Testis (tissue), 3 donors: Measurements from ENCODE around the gene GLDN. TPM values are rescaled to one million over a fixed set of nuclear protein-coding genes. Genes with fewer than 3 reads are reported as not detected.
A peak's percentile ranks its signal among the peaks of the same experiment; 100 is the strongest.

ENCODE experiments used
- DNase-seq: peaks from one replicate; pipeline ENCODE4 v3.0.0-alpha.2; 2019
- H3K27ac ChIP-seq, 2 donors: fragments of 200-600 bp; sonication (generic); one replicate each; pipeline ENCODE4 v1.5.1; 2019
- H3K27me3 ChIP-seq: fragments of 200-600 bp; sonication (generic); one replicate; pipeline ENCODE4 v1.5.1; 2019
- H3K36me3 ChIP-seq: fragments of 200-600 bp; sonication (generic); one replicate; pipeline ENCODE4 v1.5.1; 2017; ENCODE audit warnings: low read depth; ENCODE audit errors: missing control alignments
- H3K4me1 ChIP-seq: fragments of 200-600 bp; sonication (generic); one replicate; pipeline ENCODE4 v1.5.1; 2019
- H3K4me3 ChIP-seq, 2 donors: fragments of 200-600 bp; sonication (generic); one replicate each; pipeline ENCODE4 v1.5.1; 2017 to 2019
- H3K9me3 ChIP-seq: fragments of 200-600 bp; sonication (generic); one replicate; pipeline ENCODE4 v1.5.1; 2017
- CTCF ChIP-seq, 3 experiments: fragments of 450-650 bp in 2 of 3; fragments of 200-600 bp in 1 of 3; sonication (generic) in 1 of 3; IDR thresholded peaks; one replicate each; pipeline ENCODE4 v1.5.1; 2016 to 2019; ENCODE audit warnings: antibody characterized with exemption in 3 of 3, mild to moderate bottlenecking in 2 of 3, moderate library complexity in 1 of 3
- POLR2A ChIP-seq: fragments of 450-650 bp; IDR thresholded peaks from one replicate; pipeline ENCODE4 v1.6.1; 2017; ENCODE audit warnings: antibody characterized with exemption, mild to moderate bottlenecking, moderate library complexity
- WGBS, 2 donors: methylation state at CpG; one replicate each; pipeline ENCODE4 v1.1.5; 2018; 5-methylcytosine and 5-hydroxymethylcytosine counted together
- intact Hi-C: fragments of 100-400 bp; cut with DNase I; formaldehyde crosslinking; loops from one replicate; pipeline ENCODE4 v1.15.1; 2023; ENCODE audit warnings: low total_unique reads
- polyA plus RNA-seq: library from polyadenylated mRNA; stranded (reverse); fragments of 350-450 nt; fragmentation: Illumina TruSeq; extraction: RNeasy Lipid Tissue Mini Kit (QIAGEN cat#74804); gene quantifications from one replicate; pipeline ENCODE4 v1.2.3, GENCODE V29; 2014; ENCODE audit warnings: low read depth, low replicate concordance; ENCODE audit not compliant: insufficient read depth
- total RNA-seq, 2 donors: library from RNA; depleted of rRNA; stranded (reverse); fragments of >200 nt; gene quantifications; one replicate each; pipeline ENCODE4 v1.2.3, GENCODE V29; 2016

The GLDN gene
- total and polyA plus RNA-seq, 3 donors from 2014 or later = 0.37 to 1.3 (median 0.61) TPM

GRCh38 chr15:51321316-51321715, 20.1 kb upstream of the GLDN start:
- Histone ChIP-seq H3K27me3 (no peaks in the 10 kb centered on the region), H3K27ac (no peak overlapping the region), H3K4me1 (peaks cover 13% of the 10 kb centered on the region), H3K36me3 (no peaks in the 10 kb centered on the region), H3K9me3 (no peaks in the 10 kb centered on the region), H3K4me3 (no peak overlapping the region)
- TF ChIP-seq CTCF (IDR thresholded peaks at IDR 0.05) (no peak), POLR2A (no peak)
- intact Hi-C loops = no loop called here
- 82 to 85% methylated on average over 4 of the region's 4 CpGs for WGBS, 2 donors
- DNase-seq = no peak

GRCh38 chr15:51322621-51323296, 18.7 kb upstream of the GLDN start:
- DNase-seq = no peak
- Histone ChIP-seq H3K27ac (peak overlapping the region in 1 of 2 donors; percentile 41), H3K9me3 (no peaks in the 10 kb centered on the region), H3K27me3 (no peaks in the 10 kb centered on the region), H3K4me3 (no peak overlapping the region), H3K36me3 (no peaks in the 10 kb centered on the region), H3K4me1 (peaks cover 13% of the 10 kb centered on the region)
- TF ChIP-seq POLR2A (no peak), CTCF (IDR thresholded peaks at IDR 0.05) (no peak)
- intact Hi-C loops = no loop called here
- WGBS, 2 donors = 73 to 96% methylated on average over 1 of the region's 1 CpG

- intact Hi-C loops = no loop called here
- DNase-seq = no peak
- Histone ChIP-seq H3K9me3 (no peaks in the 10 kb centered on the region), H3K27me3 (no peaks in the 10 kb centered on the region), H3K4me3 (no peak overlapping the region), H3K4me1 (peaks cover 13% of the 10 kb centered on the region), H3K27ac (peak overlapping the region in 1 of 2 donors; percentile 29), H3K36me3 (no peaks in the 10 kb centered on the region)
- no peak for TF ChIP-seq POLR2A
- TF ChIP-seq CTCF (IDR thresholded peaks at IDR 0.05) = no peak
- whole genome bisulfite sequencing, 2 donors = 76 to 79% methylated on average over 7 of the region's 7 CpGs
These were observed 17.7 kb upstream of the GLDN start for GRCh38 chr15:51323749-51324148.

GRCh38 chr15:51325167-51325566, 16.3 kb upstream of the GLDN start:
- TF ChIP-seq CTCF (IDR thresholded peaks at IDR 0.05) = no peak
- TF ChIP-seq POLR2A = no peak
- Histone ChIP-seq H3K9me3 (no peaks in the 10 kb centered on the region), H3K27ac (no peak overlapping the region), H3K27me3 (no peaks in the 10 kb centered on the region), H3K4me3 (no peak overlapping the region), H3K4me1 (peaks cover 13% of the 10 kb centered on the region), H3K36me3 (no peaks in the 10 kb centered on the region)
- 72 to 88% methylated on average over 3 of the region's 3 CpGs for WGBS, 2 donors
- DNase-seq = no peak
- intact Hi-C loops = no loop called here

- no peak for DNase-seq
- H3K9me3 ChIP-seq = no peaks in the 10 kb centered on the region
- intact Hi-C loops = no loop called here
These were observed 14.4 kb upstream of the GLDN start for GRCh38 chr15:51327081-51327480.

More at GRCh38 chr15:51327081-51327480, 14.4 kb upstream of the GLDN start:
- Histone ChIP-seq H3K27ac (no peak overlapping the region), H3K36me3 (no peaks in the 10 kb centered on the region), H3K27me3 (no peaks in the 10 kb centered on the region), H3K4me1 (peaks cover 11% of the 10 kb centered on the region), H3K4me3 (no peak overlapping the region)
- TF ChIP-seq POLR2A (no peak), CTCF (IDR thresholded peaks at IDR 0.05) (no peak)
- 93 to 94% methylated on average over 2 of the region's 2 CpGs for WGBS, 2 donors
